H1 (cell line): ENCODE data around the gene SPDYE16. TPM values are rescaled to one million over a fixed set of nuclear protein-coding genes. Genes with fewer than 3 reads are reported as not detected.
"Not testable (repeated sequence)": the region's sequence is repeated elsewhere in the genome, so short reads cannot be mapped to it uniquely, and the experiment has no call there.

Experiments used
- CTCF ChIA-PET: fragments of 300-600 bp; sonication (Branson Sonifier 250); formaldehyde crosslinking; loops from one replicate; lab custom pipeline; 2021; ENCODE audit not compliant: partially characterized antibody; lab: Charles Lee
- POLR2A ChIA-PET: fragments of 300-600 bp; sonication (Branson Sonifier 250); formaldehyde crosslinking; loops from one replicate; lab custom pipeline; 2021; ENCODE audit warnings: inconsistent platforms; ENCODE audit not compliant: partially characterized antibody; lab: Charles Lee
- DNase-seq, 2 experiments: peaks; one replicate each; pipeline versions ENCODE4 v3.0.0 to v3.0.0-alpha.2; 2010 to 2022; ENCODE audit warnings: low spot score in 2 of 2, low read depth in 1 of 2, mixed read lengths in 1 of 2
- FAIRE-seq: peaks from 2 replicates; lab custom pipeline; 2011; peaks lifted over from hg19 to GRCh38; lab: Jason Lieb, UNC
- H2AFZ ChIP-seq: 2 replicates; pipeline ENCODE4 v1.8.1; 2012; ENCODE audit warnings: low read length, inconsistent platforms
- H2AK5ac ChIP-seq: 2 replicates; pipeline ENCODE4 v1.6.1; 2013; ENCODE audit warnings: low read depth, low read length
- H2BK120ac ChIP-seq: replicated peaks from 2 replicates; pipeline ENCODE3; 2013; ENCODE audit warnings: low read depth, low read length, inconsistent platforms
- H2BK12ac ChIP-seq: 2 replicates; pipeline ENCODE4 v1.6.1; 2013; ENCODE audit warnings: low read depth, low read length
- H2BK15ac ChIP-seq: 2 replicates; pipeline ENCODE4 v1.6.1; 2013; ENCODE audit warnings: low read length
- H2BK20ac ChIP-seq: 2 replicates; pipeline ENCODE4 v1.6.1; 2013; ENCODE audit warnings: low read length
- H2BK5ac ChIP-seq: 2 replicates; pipeline ENCODE4 v1.6.1; 2013; ENCODE audit warnings: low read depth, low read length
- H3K14ac ChIP-seq: 2 replicates; pipeline ENCODE4 v1.6.1; 2013; ENCODE audit warnings: inconsistent platforms; ENCODE audit not compliant: insufficient read length
- H3K18ac ChIP-seq: 2 replicates; pipeline ENCODE4 v1.6.1; 2013; ENCODE audit warnings: low read length; ENCODE audit errors: extremely low read depth
- H3K23ac ChIP-seq: 2 replicates; pipeline ENCODE4 v1.6.1; 2013; ENCODE audit warnings: inconsistent platforms; ENCODE audit not compliant: insufficient read length
- H3K23me2 ChIP-seq: 2 replicates; pipeline ENCODE4 v1.6.1; 2013; ENCODE audit warnings: low read depth, low read length
- H3K27ac ChIP-seq: 2 replicates; pipeline ENCODE4 v1.6.1; 2011; ENCODE audit warnings: low read depth, low read length, inconsistent platforms
- H3K27me3 ChIP-seq, 4 experiments: replicated peaks in 1 of 4; 1 replicate in 1 of 4; 2 replicates in 3 of 4; pipeline versions ENCODE4 v1.6.1 to v1.8.1; 2011 to 2013; ENCODE audit warnings: low read length in 3 of 4, mild to moderate bottlenecking in 3 of 4, inconsistent platforms in 2 of 4, mixed read lengths in 2 of 4, moderate library complexity in 1 of 4; ENCODE audit not compliant: control insufficient read depth in 3 of 4, insufficient read depth in 3 of 4; ENCODE audit errors: extremely low read depth in 1 of 4
- H3K36me3 ChIP-seq, 4 experiments: 2 replicates each; pipeline versions ENCODE4 v1.6.1 to v1.8.1; 2011 to 2013; ENCODE audit warnings: mild to moderate bottlenecking in 4 of 4, low read length in 3 of 4, moderate library complexity in 2 of 4, control low read depth in 1 of 4, inconsistent platforms in 1 of 4; ENCODE audit not compliant: insufficient read depth in 4 of 4, control insufficient read depth in 2 of 4
- H3K4ac ChIP-seq: replicated peaks from 2 replicates; pipeline ENCODE3; 2013; ENCODE audit warnings: low read length, low read depth, mixed read lengths, inconsistent platforms; ENCODE audit not compliant: insufficient read length
- H3K4me1 ChIP-seq, 4 experiments: replicated peaks in 1 of 4; 1 replicate in 1 of 4; 2 replicates in 3 of 4; pipeline versions ENCODE4 v1.6.1 to v1.8.1; 2011 to 2013; ENCODE audit warnings: low read length in 3 of 4, inconsistent platforms in 2 of 4, mixed read lengths in 1 of 4; ENCODE audit not compliant: insufficient read depth in 4 of 4, control insufficient read depth in 3 of 4
- H3K4me2 ChIP-seq, 2 experiments: 2 replicates each; pipeline versions ENCODE4 v1.6.1 to v1.8.1; 2011 to 2013; ENCODE audit warnings: low read depth in 2 of 2, low read length in 2 of 2, control low read depth in 1 of 2, inconsistent platforms in 1 of 2, mild to moderate bottlenecking in 1 of 2; ENCODE audit not compliant: insufficient read depth in 1 of 2
- H3K4me3 ChIP-seq, 4 experiments: fragments of 200-600, 300-600 bp in 1 of 4; sonication (generic), shearing (Covaris generic), sonication (Bioruptor Twin) in 1 of 4; 2 replicates each; pipeline versions ENCODE4 v1.5.1 to v1.8.1; 2011 to 2016; ENCODE audit warnings: low read length in 4 of 4, low read depth in 3 of 4, control low read depth in 2 of 4, inconsistent platforms in 2 of 4, mild to moderate bottlenecking in 2 of 4, mixed read lengths in 1 of 4, moderate library complexity in 1 of 4; ENCODE audit not compliant: insufficient read depth in 2 of 4; ENCODE audit errors: extremely low read depth in 1 of 4
- H3K56ac ChIP-seq: replicated peaks from 2 replicates; pipeline ENCODE3; 2013; ENCODE audit warnings: low read depth, mild to moderate bottlenecking, mixed read lengths, low read length, inconsistent platforms; ENCODE audit not compliant: insufficient read length
- H3K79me1 ChIP-seq: 2 replicates; pipeline ENCODE4 v1.6.1; 2013; ENCODE audit warnings: low read depth, low read length, control low read depth
- H3K79me2 ChIP-seq, 2 experiments: 2 replicates each; pipeline versions ENCODE4 v1.6.1 to v1.8.1; 2012 to 2013; ENCODE audit warnings: low read length in 2 of 2, mild to moderate bottlenecking in 2 of 2, inconsistent platforms in 1 of 2; ENCODE audit not compliant: insufficient read depth in 2 of 2, control insufficient read depth in 1 of 2
- H3K9ac ChIP-seq, 4 experiments: replicated peaks in 1 of 4; 1 replicate in 1 of 4; 2 replicates in 3 of 4; pipeline versions ENCODE4 v1.6.1 to v1.8.1; 2011 to 2013; ENCODE audit warnings: low read depth in 3 of 4, low read length in 3 of 4, control low read depth in 2 of 4, mild to moderate bottlenecking in 2 of 4, moderate library complexity in 2 of 4, inconsistent platforms in 1 of 4; ENCODE audit errors: extremely low read depth in 1 of 4
- H3K9me3 ChIP-seq, 2 experiments: 2 replicates each; pipeline versions ENCODE4 v1.6.1 to v1.8.1; 2012 to 2013; ENCODE audit warnings: mild to moderate bottlenecking in 2 of 2, moderate library complexity in 2 of 2, control low read depth in 1 of 2, inconsistent platforms in 1 of 2, low read depth in 1 of 2, low read length in 1 of 2, mixed read lengths in 1 of 2; ENCODE audit not compliant: insufficient read depth in 2 of 2
- H4K20me1 ChIP-seq, 2 experiments: replicated peaks in 1 of 2; 2 replicates each; pipeline versions ENCODE3 to v1.8.1; 2011 to 2013; ENCODE audit warnings: inconsistent platforms in 2 of 2, low read length in 2 of 2, mild to moderate bottlenecking in 1 of 2; ENCODE audit not compliant: insufficient read depth in 2 of 2, control insufficient read depth in 1 of 2
- H4K5ac ChIP-seq: 2 replicates; pipeline ENCODE4 v1.6.1; 2013; ENCODE audit warnings: low read length, low read depth, mixed read lengths, inconsistent platforms; ENCODE audit not compliant: insufficient read length
- H4K8ac ChIP-seq: 2 replicates; pipeline ENCODE4 v1.8.0; 2013; ENCODE audit warnings: mild to moderate bottlenecking, moderate library complexity, low read length, inconsistent platforms; ENCODE audit not compliant: insufficient read depth; ENCODE audit errors: extremely low read depth
- H4K91ac ChIP-seq: replicated peaks from 2 replicates; pipeline ENCODE3; 2013; ENCODE audit warnings: low read length, mixed read lengths, inconsistent platforms; ENCODE audit not compliant: insufficient read length
- WGBS, 2 experiments: shearing (Covaris generic) in 1 of 2; methylation state at CpG; one replicate each; pipeline versions ENCODE4 v1.1.6 to v1.1.7; 2013 to 2015; ENCODE audit warnings: low lambda C conversion rate in 2 of 2, mixed read lengths in 2 of 2, inconsistent platforms in 1 of 2, low coverage in 1 of 2, missing lambda C conversion rate in 1 of 2; ENCODE audit not compliant: insufficient replicate concordance in 2 of 2, insufficient coverage in 1 of 2, insufficient read length in 1 of 2; ENCODE audit errors: extremely low coverage in 1 of 2, missing lambda C conversion rate in 1 of 2; 5-methylcytosine and 5-hydroxymethylcytosine counted together
- polyA plus RNA-seq, 7 experiments: library from polyadenylated mRNA; depleted of rRNA in 3 of 7; stranded (reverse) in 5 of 7; unstranded in 2 of 7; fragments of >200 nt in 5 of 7; fragments of 200-250 nt in 2 of 7; gene quantifications; 1 replicate in 5 of 7; 2 replicates in 1 of 7; 4 replicates in 1 of 7; pipeline versions ENCODE4 v1.2.1 to v1.2.3, GENCODE V29; 2011 to 2013; ENCODE audit warnings: missing spikeins in 2 of 7, mixed read lengths in 2 of 7
- total RNA-seq: library from RNA; stranded (reverse); fragmentation: NEBNext Ultra II Directional; extraction: Animal tissue kit (Norgen Biotek cat#: 25700); gene quantifications from 2 replicates; pipeline ENCODE4 v1.2.1, GENCODE V29; 2021

Gene SPDYE16
- total and polyA plus RNA-seq, 2 of the 8 experiments (the other 6 are each of a cell fraction or from before 2014, with no cell fraction given): not detected

- H3K56ac ChIP-seq, DNase-seq, H2AK5ac ChIP-seq, H3K9me3 ChIP-seq, H2BK12ac ChIP-seq, H4K20me1 ChIP-seq, H3K18ac ChIP-seq, H2BK15ac ChIP-seq, H2AFZ ChIP-seq, H3K4me2 ChIP-seq, H2BK5ac ChIP-seq, POLR2A ChIA-PET, CTCF ChIA-PET, H3K4me1 ChIP-seq, H4K91ac ChIP-seq, H3K79me2 ChIP-seq, H3K23me2 ChIP-seq, H3K36me3 ChIP-seq, H3K9ac ChIP-seq, H4K5ac ChIP-seq, H4K8ac ChIP-seq, H3K27ac ChIP-seq, H3K4ac ChIP-seq, FAIRE-seq, H3K23ac ChIP-seq, H2BK120ac ChIP-seq, H3K4me3 ChIP-seq, H3K27me3 ChIP-seq, H2BK20ac ChIP-seq, H3K79me1 ChIP-seq, H3K14ac ChIP-seq: not testable (repeated sequence)
- 100% methylated on average over 2 of the region's 3 CpGs; no CpG with 5 or more reads in 1 of the 2 experiments for WGBS, 2 experiments
Measured at GRCh38 chr7:76591033-76591432, 47.9 kb upstream of the SPDYE16 start.

GRCh38 chr7:76588586-76588985, 45.5 kb upstream of the SPDYE16 start:
- POLR2A ChIA-PET, CTCF ChIA-PET: not testable (repeated sequence)
- WGBS, 2 experiments: no CpG with 5 or more reads among the region's 1 CpG

More at GRCh38 chr7:76588586-76588985, 45.5 kb upstream of the SPDYE16 start:
- not testable (repeated sequence) for H2BK12ac ChIP-seq, H3K23me2 ChIP-seq, H3K4me1 ChIP-seq, H3K79me2 ChIP-seq, H2BK15ac ChIP-seq, H4K5ac ChIP-seq, DNase-seq, H3K27ac ChIP-seq, H3K36me3 ChIP-seq, H3K9me3 ChIP-seq, H2AK5ac ChIP-seq, H3K79me1 ChIP-seq, H3K56ac ChIP-seq, H3K27me3 ChIP-seq, H2BK20ac ChIP-seq, H2AFZ ChIP-seq, H3K4me2 ChIP-seq, H3K9ac ChIP-seq, H3K23ac ChIP-seq, H4K8ac ChIP-seq, H3K18ac ChIP-seq, H2BK120ac ChIP-seq, H4K20me1 ChIP-seq, H3K14ac ChIP-seq, H4K91ac ChIP-seq, H3K4me3 ChIP-seq, H2BK5ac ChIP-seq, FAIRE-seq, H3K4ac ChIP-seq
